Thyroid gland (tissue), 4 donors: ENCODE measurements around the gene TMEM107. TPM values are rescaled to one million over a fixed set of nuclear protein-coding genes. Genes with fewer than 3 reads are reported as not detected.
A peak's percentile ranks its signal among the peaks of the same experiment; 100 is the strongest.

Source experiments
- DNase-seq, 2 donors: peaks; one replicate each; pipeline ENCODE4 v3.0.0-alpha.2; 2019
- H3K27ac ChIP-seq, 3 donors: fragments of 200-600 bp; sonication (generic); 1 replicate in 2 of 3; 2 replicates in 1 of 3; pipeline ENCODE4 v1.5.1; 2016 to 2019; ENCODE audit warnings: mild to moderate bottlenecking in 1 of 3, moderate library complexity in 1 of 3
- H3K27me3 ChIP-seq: fragments of 200-600 bp; sonication (generic); one replicate; pipeline ENCODE4 v1.5.1; 2019
- H3K36me3 ChIP-seq, 2 donors: fragments of 200-600 bp; sonication (generic); one replicate each; pipeline ENCODE4 v1.5.1; 2016 to 2019
- H3K4me1 ChIP-seq, 2 donors: fragments of 200-600 bp; sonication (generic); one replicate each; pipeline ENCODE4 v1.5.1; 2017 to 2019
- H3K4me3 ChIP-seq, 3 donors: fragments of 200-600 bp; sonication (generic); replicated peaks in 1 of 3; 1 replicate in 2 of 3; 2 replicates in 1 of 3; pipeline ENCODE4 v1.5.1; 2016; ENCODE audit warnings: mild to moderate bottlenecking in 1 of 3
- H3K9me3 ChIP-seq: fragments of 200-600 bp; sonication (generic); one replicate; pipeline ENCODE4 v1.5.1; 2017
- CTCF ChIP-seq, 6 experiments: fragments of 200-600 bp in 3 of 6; fragments of 450-650 bp in 3 of 6; sonication (generic) in 3 of 6; IDR thresholded peaks; one replicate each; pipeline ENCODE4 v1.5.1; 2016 to 2019; ENCODE audit warnings: antibody characterized with exemption in 6 of 6, mild to moderate bottlenecking in 2 of 6, inconsistent platforms in 1 of 6, moderate library complexity in 1 of 6
- POLR2A ChIP-seq, 2 donors: fragments of 450-650 bp; IDR thresholded peaks; one replicate each; pipeline ENCODE4 v1.6.1; 2017; ENCODE audit warnings: antibody characterized with exemption in 2 of 2, mild to moderate bottlenecking in 2 of 2, moderate library complexity in 1 of 2
- WGBS, 2 donors: methylation state at CpG; one replicate each; pipeline ENCODE4 v1.1.5; 2017; 5-methylcytosine and 5-hydroxymethylcytosine counted together
- intact Hi-C: fragments of 100-400 bp; cut with DNase I; formaldehyde crosslinking; loops from one replicate; pipeline ENCODE4 v1.15.1; 2023
- total RNA-seq, 4 donors: library from RNA; depleted of rRNA; stranded (reverse); fragments of >200 nt; gene quantifications; one replicate each; pipeline ENCODE4 v1.2.3, GENCODE V29; 2016

TMEM107 gene
- total RNA-seq, 4 donors from 2014 or later = 19.7 to 34.7 (median 32.2) TPM

GRCh38 chr17:8156246-8156992 is 19.8 kb downstream of the TMEM107 start:
- intact Hi-C loops = no loop called here
- Histone ChIP-seq H3K27me3 (no peaks in the 10 kb centered on the region), H3K4me3 (peak overlapping the region; percentile 63 to 100 (median 81)), H3K27ac (peak overlapping the region; percentile 98 to 100 (median 100)), H3K4me1 (peaks cover 30 to 54% of the 10 kb centered on the region in 2 donors), H3K9me3 (no peaks in the 10 kb centered on the region), H3K36me3 (peaks cover 4 to 13% of the 10 kb centered on the region in 2 donors)
- DNase-seq = peak; percentile 100
- WGBS, 2 donors = 1% methylated on average over 30 to 50 of the region's 59 CpGs
- TF ChIP-seq CTCF (IDR thresholded peaks at IDR 0.05) = no peak
- TF ChIP-seq POLR2A (IDR thresholded peaks at IDR 0.05) = peak; percentile 100

- intact Hi-C loops = no loop called here
- H3K9me3 ChIP-seq = no peaks in the 10 kb centered on the region
- peak overlapping the region; percentile 63 to 100 (median 81) for H3K4me3 ChIP-seq
- TF ChIP-seq POLR2A (IDR thresholded peaks at IDR 0.05) (no peak), CTCF (IDR thresholded peaks at IDR 0.05) (no peak)
- no peaks in the 10 kb centered on the region for H3K27me3 ChIP-seq
- peaks cover 4 to 8% of the 10 kb centered on the region in 2 donors for H3K36me3 ChIP-seq
- no peak for DNase-seq
- 1 to 3% methylated on average over 11 of the region's 11 CpGs for WGBS, 2 donors
- H3K27ac ChIP-seq = peak overlapping the region; percentile 98 to 100 (median 100)
- H3K4me1 ChIP-seq = peaks cover 29 to 54% of the 10 kb centered on the region in 2 donors
Observed at GRCh38 chr17:8155996-8156245, 20.3 kb downstream of the TMEM107 start.

- peak overlapping the region; percentile 98 to 100 (median 100) for H3K27ac ChIP-seq
- intact Hi-C loops = no loop called here
- TF ChIP-seq POLR2A (IDR thresholded peaks at IDR 0.05) (peak; percentile 39 to 92), CTCF (IDR thresholded peaks at IDR 0.05) (no peak)
- WGBS, 2 donors = 17 to 20% methylated on average over 14 of the region's 14 CpGs
- H3K9me3 ChIP-seq = no peaks in the 10 kb centered on the region
- DNase-seq = peak; percentile 81 to 82
- H3K4me3 ChIP-seq = peak overlapping the region; percentile 63 to 100 (median 81)
- H3K27me3 ChIP-seq = no peaks in the 10 kb centered on the region
- peaks cover 8 to 9% of the 10 kb centered on the region in 2 donors for H3K36me3 ChIP-seq
- H3K4me1 ChIP-seq = peaks cover 31 to 55% of the 10 kb centered on the region in 2 donors
Observed at GRCh38 chr17:8155231-8155995, 20.8 kb downstream of the TMEM107 start.

DNA sequence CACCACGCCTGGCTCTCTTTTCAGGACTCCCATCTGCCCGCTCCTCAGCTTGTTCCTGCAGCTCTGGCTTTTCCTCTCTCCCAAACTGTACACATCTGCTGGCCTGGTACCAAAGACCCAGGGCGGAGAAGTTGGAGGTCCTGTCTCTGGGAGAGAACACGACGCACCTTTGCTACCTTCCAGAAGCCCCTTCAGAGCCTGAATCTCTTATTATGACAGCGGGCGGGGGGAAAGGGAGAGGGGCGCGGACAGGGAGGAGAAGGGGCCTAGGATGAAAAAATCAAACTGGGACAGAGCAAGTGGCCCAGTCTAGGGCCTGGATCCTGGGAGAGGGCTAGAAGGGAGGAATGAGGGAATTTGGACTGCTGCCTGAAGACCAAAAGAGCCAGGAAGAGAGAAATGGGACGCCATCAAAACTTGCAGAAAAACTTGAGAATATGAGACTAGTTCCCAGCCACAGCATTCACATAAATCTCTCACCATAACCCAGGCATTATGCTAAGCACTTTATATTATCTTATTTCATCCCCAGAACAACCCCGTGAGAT is 21.5 kb downstream of the TMEM107 start:
- no peaks in the 10 kb centered on the region for H3K27me3 ChIP-seq
- H3K4me3 ChIP-seq = peak overlapping the region; percentile 58 to 100 (median 81)
- intact Hi-C loops = no loop called here
- WGBS, 2 donors = 22 to 30% methylated on average over 11 of the region's 11 CpGs
- no peak for DNase-seq
- peaks cover 37 to 59% of the 10 kb centered on the region in 2 donors for H3K4me1 ChIP-seq
- peak overlapping the region; percentile 98 to 100 (median 100) for H3K27ac ChIP-seq
- peaks cover 13 to 15% of the 10 kb centered on the region in 2 donors for H3K36me3 ChIP-seq
- TF ChIP-seq CTCF (IDR thresholded peaks at IDR 0.05) = no peak
- TF ChIP-seq POLR2A (IDR thresholded peaks at IDR 0.05) = no peak
- no peaks in the 10 kb centered on the region for H3K9me3 ChIP-seq
